Osteoblast (primary cell): ENCODE data around the gene OR2A42. TPM values are rescaled to one million over a fixed set of nuclear protein-coding genes. Genes with fewer than 3 reads are reported as not detected.
"Not testable (repeated sequence)": the region's sequence is repeated elsewhere in the genome, so short reads cannot be mapped to it uniquely, and the experiment has no call there.

Source experiments
- DNase-seq: peaks from one replicate; pipeline ENCODE4 v3.0.0; 2011; ENCODE audit warnings: low spot score, mixed read lengths; ENCODE audit not compliant: insufficient read length; ENCODE audit errors: missing footprints
- H2AFZ ChIP-seq: 2 replicates; pipeline ENCODE4 v1.6.0; 2011; ENCODE audit warnings: mild to moderate bottlenecking, low read length
- H3K27ac ChIP-seq: 2 replicates; pipeline ENCODE4 v1.5.1; 2011; ENCODE audit warnings: mild to moderate bottlenecking, low read depth, low read length, moderate library complexity
- H3K27me3 ChIP-seq: 2 replicates; pipeline ENCODE4 v1.6.0; 2012; ENCODE audit warnings: mild to moderate bottlenecking, control low read depth, inconsistent platforms, low read length, moderate library complexity; ENCODE audit not compliant: insufficient read depth
- H3K36me3 ChIP-seq: 2 replicates; pipeline ENCODE4 v1.5.1; 2011; ENCODE audit warnings: mild to moderate bottlenecking, low read length, control low read depth, moderate library complexity; ENCODE audit not compliant: insufficient read depth
- H3K4me1 ChIP-seq: 2 replicates; pipeline ENCODE4 v1.5.1; 2011; ENCODE audit warnings: mild to moderate bottlenecking, low read length, control low read depth, moderate library complexity; ENCODE audit not compliant: insufficient read depth
- H3K4me2 ChIP-seq: 2 replicates; pipeline ENCODE4 v1.6.0; 2011; ENCODE audit warnings: mild to moderate bottlenecking, low read length; ENCODE audit not compliant: insufficient read depth
- H3K4me3 ChIP-seq: fragments of 200-600 bp; sonication (generic); 3 replicates; pipeline ENCODE4 v1.5.1; 2012; ENCODE audit warnings: mild to moderate bottlenecking, low read length, inconsistent platforms; ENCODE audit not compliant: insufficient read depth
- H3K79me2 ChIP-seq: 2 replicates; pipeline ENCODE4 v1.6.0; 2012; ENCODE audit warnings: mild to moderate bottlenecking, low read length, control low read depth, inconsistent platforms; ENCODE audit not compliant: insufficient read depth
- H3K9me3 ChIP-seq: 2 replicates; pipeline ENCODE4 v1.5.1; 2011; ENCODE audit warnings: low read depth, low read length, control low read depth
- H4K20me1 ChIP-seq: 2 replicates; pipeline ENCODE4 v1.6.0; 2012; ENCODE audit warnings: mild to moderate bottlenecking, low read length, control low read depth; ENCODE audit not compliant: insufficient read depth
- total RNA-seq: library from RNA; depleted of rRNA; stranded (reverse); fragments of >200 nt; gene quantifications from 2 replicates; pipeline ENCODE4 v1.2.3, GENCODE V29; 2012

Gene OR2A42
- under 0.01 TPM in 1 of 2 replicates, not detected in the other for total RNA-seq

- H2AFZ ChIP-seq, H3K9me3 ChIP-seq, H3K4me1 ChIP-seq, H3K27ac ChIP-seq, H3K79me2 ChIP-seq, H3K27me3 ChIP-seq, H4K20me1 ChIP-seq, H3K36me3 ChIP-seq, DNase-seq, H3K4me2 ChIP-seq, H3K4me3 ChIP-seq: not testable (repeated sequence)
Measured at GRCh38 chr7:144239365-144239764, at the start of gene OR2A42. TSS of gene OR2A42 (minus strand) at chr7:144239605. CDS start at chr7:144232843, 6,762 bp downstream.

- H3K4me1 ChIP-seq, H3K36me3 ChIP-seq, H3K27ac ChIP-seq, H3K9me3 ChIP-seq, H3K27me3 ChIP-seq, H3K4me3 ChIP-seq, H3K79me2 ChIP-seq, H3K4me2 ChIP-seq, DNase-seq, H2AFZ ChIP-seq, H4K20me1 ChIP-seq: not testable (repeated sequence)
Measured at GRCh38 chr7:144287171-144287784, 47.9 kb upstream of the OR2A42 start.

DNA sequence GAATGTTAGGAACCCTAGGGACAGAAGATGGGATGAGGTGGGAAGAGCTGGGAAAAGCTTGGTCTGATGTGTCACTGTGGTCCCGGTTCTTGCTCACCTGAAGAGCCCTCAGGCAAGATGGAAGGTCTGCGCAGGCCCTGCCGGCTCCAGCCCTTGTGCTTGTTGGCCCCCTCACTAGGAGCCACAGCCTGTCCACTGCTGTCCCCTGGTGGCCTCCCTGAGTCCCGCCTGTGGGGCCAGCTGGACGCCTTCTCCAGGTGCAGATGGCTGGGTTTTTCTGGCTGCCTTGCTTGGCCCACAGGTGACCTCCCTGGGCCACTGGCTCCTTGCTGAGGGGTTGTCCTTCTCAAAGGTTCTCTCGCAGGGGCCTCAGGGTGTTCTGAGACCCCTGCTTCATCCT is 44.3 kb upstream of the OR2A42 start:
- H3K27ac ChIP-seq, H3K27me3 ChIP-seq, H3K4me2 ChIP-seq, H3K4me1 ChIP-seq, DNase-seq, H3K9me3 ChIP-seq, H3K79me2 ChIP-seq, H2AFZ ChIP-seq, H4K20me1 ChIP-seq, H3K36me3 ChIP-seq, H3K4me3 ChIP-seq: not testable (repeated sequence)

DNA sequence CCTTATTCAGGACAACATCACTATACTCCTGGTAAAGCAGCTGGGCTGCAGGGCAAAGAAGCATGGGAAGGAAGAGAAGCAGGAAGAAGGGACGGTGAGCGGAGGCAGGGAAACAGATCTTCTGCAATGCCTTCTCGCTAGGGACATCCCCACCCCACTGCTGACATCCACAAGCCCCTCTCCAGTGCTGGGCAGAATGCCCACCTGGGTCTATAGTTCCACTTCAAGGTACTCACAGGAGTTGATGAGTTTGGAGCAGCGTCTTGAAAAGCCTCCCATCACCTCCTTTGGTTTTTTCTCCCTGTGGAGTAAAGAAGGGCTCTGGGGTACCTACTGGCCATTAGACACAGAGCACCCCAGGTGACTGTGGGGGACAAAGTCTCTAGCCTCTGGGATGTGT is 43.1 kb upstream of the OR2A42 start:
- H3K4me1 ChIP-seq, H2AFZ ChIP-seq: not testable (repeated sequence)

GRCh38 chr7:144281981-144282380 is 42.6 kb upstream of the OR2A42 start:
- H3K4me3 ChIP-seq, H3K27me3 ChIP-seq, DNase-seq, H3K4me1 ChIP-seq, H3K79me2 ChIP-seq, H4K20me1 ChIP-seq, H2AFZ ChIP-seq, H3K4me2 ChIP-seq, H3K27ac ChIP-seq, H3K9me3 ChIP-seq, H3K36me3 ChIP-seq: not testable (repeated sequence)

More for the DNA sequence above, 43.1 kb upstream of the OR2A42 start:
- DNase-seq, H3K4me3 ChIP-seq, H3K27ac ChIP-seq, H3K79me2 ChIP-seq, H3K36me3 ChIP-seq, H3K4me2 ChIP-seq, H4K20me1 ChIP-seq, H3K9me3 ChIP-seq, H3K27me3 ChIP-seq: not testable (repeated sequence)

DNA sequence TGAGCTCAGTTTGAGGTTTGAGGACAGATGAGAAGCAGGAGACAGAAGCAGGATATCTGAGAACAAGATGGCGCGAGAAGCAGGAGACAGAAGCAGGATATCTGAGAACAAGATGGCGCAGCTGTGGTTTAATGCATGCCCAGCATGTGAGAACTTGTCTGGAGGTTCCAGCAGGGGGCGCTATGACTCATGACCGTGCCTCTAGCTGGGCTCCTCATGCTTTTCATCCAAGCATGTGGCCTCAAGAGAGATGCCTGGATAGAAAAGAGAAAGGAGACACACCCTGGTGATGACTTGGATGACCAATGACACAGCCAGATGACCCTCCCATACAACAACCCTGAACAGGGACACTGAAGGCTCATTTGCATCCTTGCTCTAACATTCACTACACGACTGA is 40.6 kb upstream of the OR2A42 start:
- not testable (repeated sequence) for H3K27me3 ChIP-seq, H2AFZ ChIP-seq, H3K4me1 ChIP-seq, H3K9me3 ChIP-seq, H3K4me3 ChIP-seq, H3K27ac ChIP-seq, DNase-seq, H3K79me2 ChIP-seq, H3K4me2 ChIP-seq, H4K20me1 ChIP-seq, H3K36me3 ChIP-seq

GRCh38 chr7:144275281-144275680 is 35.9 kb upstream of the OR2A42 start:
- not testable (repeated sequence) for H2AFZ ChIP-seq, H3K79me2 ChIP-seq, H3K9me3 ChIP-seq, DNase-seq, H3K27me3 ChIP-seq, H3K36me3 ChIP-seq, H3K4me1 ChIP-seq, H3K27ac ChIP-seq, H3K4me3 ChIP-seq, H3K4me2 ChIP-seq, H4K20me1 ChIP-seq

DNA sequence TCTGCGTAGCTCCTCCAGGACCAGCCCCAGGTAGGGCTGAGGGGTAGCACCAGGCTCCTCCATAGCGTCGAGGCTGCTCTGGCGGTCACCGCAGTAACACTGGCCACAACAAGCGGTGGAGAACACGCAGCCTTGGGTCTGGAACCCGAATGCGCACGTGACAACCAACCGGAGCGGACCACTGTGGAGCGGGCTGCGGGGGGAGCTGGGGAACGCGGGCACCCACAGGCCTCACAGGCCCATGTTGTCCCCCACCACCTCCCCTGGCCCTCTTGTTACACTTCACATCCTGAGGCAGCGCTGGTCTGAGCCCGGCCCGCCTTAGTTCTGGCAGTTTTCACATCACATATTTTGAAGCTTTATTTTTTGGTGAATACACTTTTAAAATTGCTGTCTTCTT is 29.8 kb upstream of the OR2A42 start, which contains the start of gene CTAGE8:
TSS of gene CTAGE8 (minus strand) at position 101 of the 400 bp plus-strand sequence. CDS start at position 63, 38 bp downstream.
- not testable (repeated sequence) for H4K20me1 ChIP-seq, H3K9me3 ChIP-seq, H3K4me1 ChIP-seq, H2AFZ ChIP-seq, H3K27me3 ChIP-seq, H3K4me2 ChIP-seq, DNase-seq, H3K36me3 ChIP-seq, H3K4me3 ChIP-seq, H3K79me2 ChIP-seq, H3K27ac ChIP-seq

DNA sequence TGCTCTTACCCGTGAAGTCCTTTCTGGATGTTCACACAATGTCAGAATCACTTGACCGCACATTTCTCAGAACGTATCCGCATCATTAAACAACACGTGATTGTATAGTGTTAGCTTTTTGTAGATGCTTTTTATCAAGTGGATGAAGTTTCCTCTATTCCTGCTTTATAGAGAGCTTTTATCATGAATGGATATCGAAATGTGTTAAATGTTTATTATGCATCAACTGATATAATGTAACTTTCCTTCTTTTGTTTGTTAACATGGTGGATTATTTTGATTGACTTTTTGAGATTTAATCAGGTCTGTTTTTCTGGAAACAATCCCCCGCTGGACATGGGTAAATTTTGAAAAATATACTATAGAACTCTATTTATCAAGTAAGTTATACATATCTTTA is 25.3 kb upstream of the OR2A42 start, which contains the start of gene OR2A7:
TSS of gene OR2A7 (minus strand) at position 101 of the 400 bp plus-strand sequence. CDS start 5,164 bp downstream, outside the sequence.
- not testable (repeated sequence) for H3K4me1 ChIP-seq, H2AFZ ChIP-seq, H3K4me3 ChIP-seq, H3K27me3 ChIP-seq, H3K4me2 ChIP-seq, H3K79me2 ChIP-seq, H4K20me1 ChIP-seq, H3K36me3 ChIP-seq, H3K27ac ChIP-seq, H3K9me3 ChIP-seq, DNase-seq
